Activated CD4-positive, alpha-beta T cell treated with anti-CD3 and anti-CD28 coated beads, Interleukin-2, amount 50 U/mL, for 24 hours (primary cell): ENCODE measurements around the gene GPBAR1.
"Not testable (repeated sequence)": the region's sequence is repeated elsewhere in the genome, so short reads cannot be mapped to it uniquely, and the experiment has no call there.

ENCODE experiments used
- DNase-seq, 2 donors: peaks; one replicate each; pipeline ENCODE4 v3.0.0-alpha.2; 2020; ENCODE audit warnings: low read depth in 1 of 2, low spot score in 1 of 2

The GPBAR1 gene

DNA sequence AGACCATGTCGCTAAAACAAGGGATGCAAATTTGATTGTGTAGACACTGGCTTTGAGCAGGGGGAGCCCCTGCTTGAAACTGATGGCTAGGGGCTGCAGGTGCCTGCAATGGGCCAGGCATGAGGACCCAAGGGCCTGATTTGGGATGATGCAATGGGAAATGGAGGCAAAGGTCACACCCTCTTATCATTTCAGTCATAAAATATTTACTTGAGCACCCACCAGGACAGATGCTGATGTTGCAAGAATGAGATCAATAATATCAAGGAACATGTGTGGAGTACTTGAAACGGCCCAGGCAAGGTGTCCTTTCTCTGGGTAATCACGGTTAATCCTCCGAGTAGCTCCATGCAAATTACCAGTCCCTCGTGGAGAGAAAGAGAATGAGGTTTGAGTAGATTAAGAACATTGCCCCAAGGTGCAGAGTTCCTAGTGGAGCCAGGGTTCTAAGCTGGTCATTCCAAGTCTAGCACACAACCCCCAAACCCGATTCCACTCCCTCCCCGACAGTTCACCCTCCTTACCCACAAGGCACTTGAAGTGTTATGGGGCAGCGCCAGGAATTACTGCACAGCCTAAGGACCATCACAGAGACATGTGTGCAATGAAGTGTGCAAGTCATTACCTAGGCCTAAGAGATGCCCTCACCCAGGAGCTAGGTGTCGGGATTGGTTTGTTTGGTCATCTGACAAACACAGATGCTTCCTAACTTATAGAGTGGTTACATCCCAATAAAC, 45.5 kb downstream of the GPBAR1 start:
- no peak for DNase-seq

- no peak for DNase-seq
These were observed 46.7 kb downstream of the GPBAR1 start for GRCh38 chr2:218307415-218308090.

DNA sequence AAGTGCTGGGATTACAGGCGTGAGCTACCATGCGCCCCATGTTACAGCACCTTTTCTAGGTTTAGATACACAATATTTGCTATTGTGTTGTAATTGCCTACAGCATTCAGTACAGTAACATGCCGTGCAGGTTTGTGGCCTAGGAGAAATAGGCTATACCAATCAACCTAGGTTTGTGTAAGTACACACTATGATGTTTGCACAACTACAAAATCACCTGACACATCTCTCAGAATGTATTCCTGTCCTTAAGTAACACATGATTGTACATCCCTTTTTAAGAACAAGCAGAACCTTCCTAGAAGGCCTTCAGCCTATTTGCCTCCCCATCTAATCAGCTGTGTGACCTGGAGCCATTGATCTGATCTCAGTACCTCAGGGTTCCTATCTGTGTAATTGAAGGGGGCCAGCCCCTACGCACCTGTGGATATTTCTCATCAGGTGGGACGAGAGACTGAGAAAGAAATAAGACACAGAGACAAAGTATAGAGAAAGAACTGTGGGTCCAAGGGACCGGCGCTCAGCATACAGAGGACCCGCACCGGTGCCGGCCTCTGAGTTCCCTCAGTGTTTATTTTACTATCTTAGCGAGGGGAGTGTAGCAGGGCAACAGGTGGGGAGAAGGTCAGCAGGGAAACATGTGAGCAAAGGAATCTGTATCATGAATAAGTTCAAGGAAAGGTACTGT, 50.2 kb downstream of the GPBAR1 start:
- DNase-seq = no peak

DNA sequence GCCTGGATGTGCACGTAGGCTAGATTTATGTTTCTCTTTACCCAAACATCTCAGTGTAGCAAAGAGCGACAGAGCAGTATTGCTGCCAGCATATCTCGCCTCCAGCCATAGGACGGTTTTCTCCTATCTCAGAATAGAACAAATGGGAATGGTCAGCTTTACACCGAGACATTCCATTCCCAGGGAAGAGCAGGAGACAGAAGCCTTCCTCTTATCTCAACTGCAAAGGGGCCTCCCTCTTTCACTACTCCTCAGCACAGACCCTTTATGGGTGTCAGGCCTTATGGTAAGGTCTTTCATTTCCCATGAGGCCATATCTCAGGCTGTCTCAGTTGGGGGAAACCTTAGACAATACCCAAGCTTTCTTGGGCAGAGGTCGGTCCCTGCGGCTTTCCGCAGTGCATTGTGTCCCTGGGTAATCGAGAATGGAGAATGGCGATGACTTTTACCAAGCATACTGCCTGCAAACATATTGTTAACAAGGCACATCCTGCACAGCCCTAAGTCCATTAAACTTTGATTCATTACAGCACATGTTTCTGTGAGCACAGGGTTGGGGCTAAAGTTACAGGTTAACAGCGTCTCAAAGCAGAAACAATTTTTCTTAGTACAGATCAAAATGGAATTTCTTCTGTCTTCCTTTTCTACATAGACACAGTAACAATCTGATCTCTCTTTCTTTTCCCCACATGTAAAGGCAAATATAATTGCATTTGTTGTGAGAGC, 50.9 kb downstream of the GPBAR1 start:
- DNase-seq = not testable (repeated sequence)

GRCh38 chr2:218312267-218312756, 51.5 kb downstream of the GPBAR1 start:
- no peak for DNase-seq

DNA sequence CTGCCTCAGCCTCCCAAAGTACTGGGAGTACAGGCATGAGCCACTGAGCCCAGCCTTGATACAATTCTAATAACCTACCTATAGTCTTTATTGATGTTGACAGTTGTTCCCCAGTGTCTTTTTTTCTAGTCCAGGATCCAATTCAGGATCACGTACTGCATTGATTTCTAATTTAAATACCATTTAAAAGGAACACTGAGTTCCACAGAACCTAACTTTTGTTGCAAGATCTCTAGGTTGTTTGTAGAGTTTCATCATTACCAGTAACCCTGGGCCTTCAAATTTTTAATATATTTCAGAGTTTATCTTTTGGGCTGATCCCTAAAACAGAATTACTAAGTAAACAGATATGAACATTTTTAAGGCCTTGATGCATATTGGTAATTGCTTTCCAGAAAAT, 52.5 kb downstream of the GPBAR1 start:
- DNase-seq = no peak
